Adrenal gland (tissue), 12 donors: Measurements from ENCODE around the gene SPEG. TPM values are rescaled to one million over a fixed set of nuclear protein-coding genes. Genes with fewer than 3 reads are reported as not detected.
A peak's percentile ranks its signal among the peaks of the same experiment; 100 is the strongest.

Source experiments
- DNase-seq, 7 donors: peaks; one replicate each; pipeline ENCODE4 v3.0.0-alpha.2; 2019 to 2020
- H3K27ac ChIP-seq, 5 donors: fragments of 200-600 bp; sonication (generic) in 4 of 5; 1 replicate in 3 of 5; 2 replicates in 2 of 5; pipeline versions ENCODE4 v1.5.1 to v1.8.0; 2016 to 2020; ENCODE audit warnings: mild to moderate bottlenecking in 1 of 5
- H3K27me3 ChIP-seq: fragments of 200-600 bp; 2 replicates; pipeline ENCODE4 v1.8.0; 2021
- H3K36me3 ChIP-seq, 2 donors: fragments of 200-600 bp; replicated peaks in 1 of 2; 1 replicate in 1 of 2; 2 replicates in 1 of 2; pipeline versions ENCODE4 v1.5.1 to v1.8.0; 2018 to 2022
- H3K4me1 ChIP-seq, 2 donors: fragments of 200-600 bp; replicated peaks in 1 of 2; 1 replicate in 1 of 2; 2 replicates in 1 of 2; pipeline versions ENCODE4 v1.5.1 to v1.8.0; 2018 to 2021
- H3K4me3 ChIP-seq, 4 donors: fragments of 200-600 bp; sonication (generic) in 3 of 4; one replicate each; pipeline ENCODE4 v1.5.1; 2016 to 2018
- H3K9me3 ChIP-seq, 3 donors: fragments of 200-600 bp; sonication (generic) in 1 of 3; replicated peaks in 1 of 3; 1 replicate in 2 of 3; 2 replicates in 1 of 3; pipeline versions ENCODE4 v1.5.1 to v1.8.0; 2016 to 2021
- CTCF ChIP-seq, 6 experiments: fragments of 450-650 bp in 4 of 6; fragments of 200-600 bp in 2 of 6; sonication (generic) in 1 of 6; IDR thresholded peaks; 1 replicate in 5 of 6; 2 replicates in 1 of 6; pipeline versions ENCODE4 v1.5.1 to v1.8.0; 2016 to 2021; ENCODE audit warnings: antibody characterized with exemption in 6 of 6, mild to moderate bottlenecking in 2 of 6, moderate library complexity in 1 of 6
- POLR2A ChIP-seq, 2 donors: fragments of 450-650 bp; IDR thresholded peaks; one replicate each; pipeline ENCODE4 v1.6.1; 2017; ENCODE audit warnings: antibody characterized with exemption in 2 of 2, mild to moderate bottlenecking in 2 of 2, moderate library complexity in 1 of 2
- WGBS, 4 donors: extraction: QIAGEN DNeasy Blood & Tissue Kit in 2 of 4; methylation state at CpG; one replicate each; pipeline versions ENCODE4 v1.1.5 to v1.1.7; 2013 to 2017; 5-methylcytosine and 5-hydroxymethylcytosine counted together
- intact Hi-C, 2 donors: fragments of 100-400 bp; cut with DNase I; formaldehyde crosslinking; loops; one replicate each; pipeline versions ENCODE4 v1.14.1 to v1.15.0; 2022 to 2023
- polyA plus RNA-seq, 3 donors: library from polyadenylated mRNA; stranded (reverse); fragments of 200-250 nt in 2 of 3; fragments of 350-450 nt in 1 of 3; fragmentation: Illumina TruSeq in 1 of 3; extraction: RNeasy Lipid Tissue Mini Kit (QIAGEN cat#74804) in 1 of 3; gene quantifications; one replicate each; pipeline ENCODE4 v1.2.3, GENCODE V29; 2013 to 2014
- total RNA-seq, 9 donors: library from RNA; depleted of rRNA in 4 of 9; stranded (reverse); fragments of >200 nt in 4 of 9; fragments of 120-200 nt in 1 of 9; fragmentation: NEBNext Ultra II Directional in 1 of 9; extraction: Animal tissue kit (Norgen Biotek cat#: 25700) in 1 of 9; gene quantifications; one replicate each; pipeline versions ENCODE4 v1.1.0 to v1.2.4, GENCODE V29; 2013 to 2023
- donor health status: healthy with polysubstance abuse.
- donor health status: Bipolar disorder and iron deficiency.
- donor health status: DM: yes; HTN: yes; CAD: no.
- donor health status: DM: no; HTN: no; CAD: no.
- donor health status: DM: no; HTN: no; CAD: no.
- donor health status: DM: yes; HTN: yes; CAD: no.

Gene SPEG
- total and polyA plus RNA-seq, 12 donors, result 0.66 to 178 (median 5.5) TPM

DNA sequence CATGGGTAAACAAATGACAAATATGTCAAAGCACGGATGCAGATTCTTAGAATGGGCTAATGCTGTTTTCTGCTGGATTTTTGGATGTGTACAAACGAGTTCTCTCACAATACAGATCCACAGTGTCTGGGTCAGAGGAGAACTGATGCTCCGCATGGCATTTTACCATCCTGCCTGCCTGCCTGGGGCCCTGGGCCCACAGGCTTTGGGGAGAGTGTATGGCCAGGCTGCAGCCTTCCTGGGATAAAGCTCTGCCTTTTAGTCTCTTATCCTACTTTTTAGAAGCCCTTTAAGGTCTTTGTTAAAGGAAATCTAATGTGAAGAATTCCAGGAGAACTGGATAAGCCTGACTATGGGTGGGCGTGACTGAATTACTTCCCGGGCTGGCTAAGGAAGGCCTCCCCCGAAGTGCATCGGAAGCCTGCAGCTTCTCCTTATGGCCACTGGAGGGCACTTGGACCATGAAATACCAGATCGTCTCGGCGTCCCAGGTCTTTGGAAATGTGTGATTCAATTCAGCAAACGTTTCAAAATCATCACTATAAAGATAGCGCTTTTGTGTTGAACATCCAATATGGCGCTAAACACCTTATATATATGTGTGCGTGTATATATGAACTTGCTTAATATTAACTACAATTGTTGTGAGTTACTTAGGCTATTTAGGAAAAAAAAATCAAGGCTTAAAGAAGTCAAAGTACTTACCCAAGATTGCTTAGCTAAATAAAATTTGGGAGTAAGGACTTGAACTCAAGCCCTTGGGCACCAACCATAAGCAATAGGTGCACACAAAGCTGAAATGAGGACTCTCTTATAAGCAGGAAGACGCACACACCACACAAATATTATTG, 31.8 kb upstream of the SPEG start:
- Histone ChIP-seq H3K36me3 (no peaks in the 10 kb centered on the region), H3K27ac (no peak overlapping the region)

GRCh38 chr2:219403861-219404260, 30.8 kb upstream of the SPEG start:
- 71 to 89% (median 76%) methylated on average over 9 of the region's 9 CpGs for WGBS, 4 donors
- no peaks in the 10 kb centered on the region for H3K9me3 ChIP-seq
- intact Hi-C loops, result loop anchor here (2.0 to 10.0 kb wide), 3 partner anchors 71 to 127 kb away; no protein-coding TSS in a partner anchor
- TF ChIP-seq POLR2A (IDR thresholded peaks at IDR 0.05) (no peak), CTCF (IDR thresholded peaks at IDR 0.05) (no peak)
- DNase-seq, result no peak
- H3K4me3 ChIP-seq, result no peak overlapping the region
- H3K4me1 ChIP-seq, result peaks cover 0 to 6% of the 10 kb centered on the region in 2 donors
- H3K36me3 ChIP-seq, result no peaks in the 10 kb centered on the region
- H3K27me3 ChIP-seq, result no peaks in the 10 kb centered on the region
- H3K27ac ChIP-seq, result no peak overlapping the region

More for the DNA sequence above, 31.8 kb upstream of the SPEG start:
- DNase-seq, result peak; percentile 49 to 87 (median 76)
- TF ChIP-seq CTCF (IDR thresholded peaks at IDR 0.05) (peak; percentile 74 to 88 (median 84)), POLR2A (IDR thresholded peaks at IDR 0.05) (no peak)
- Histone ChIP-seq H3K9me3 (no peaks in the 10 kb centered on the region), H3K4me1 (peaks cover 0 to 10% of the 10 kb centered on the region in 2 donors), H3K27me3 (no peaks in the 10 kb centered on the region), H3K4me3 (no peak overlapping the region)
- WGBS, 4 donors, result 18 to 19% (median 19%) methylated on average over 15 of the region's 15 CpGs
- intact Hi-C loops, result loop anchor here (2.0 to 10.0 kb wide), 3 partner anchors 72 to 128 kb away; no protein-coding TSS in a partner anchor

- Histone ChIP-seq H3K27ac (no peak overlapping the region), H3K27me3 (no peaks in the 10 kb centered on the region), H3K4me1 (peaks cover 0 to under 1% of the 10 kb centered on the region in 2 donors), H3K4me3 (no peak overlapping the region), H3K36me3 (no peaks in the 10 kb centered on the region), H3K9me3 (no peaks in the 10 kb centered on the region)
- TF ChIP-seq POLR2A (IDR thresholded peaks at IDR 0.05) (no peak), CTCF (IDR thresholded peaks at IDR 0.05) (no peak)
- intact Hi-C loops, result loop anchor here (5.0 to 10.0 kb wide), 2 partner anchors 70 to 123 kb away; no protein-coding TSS in a partner anchor
- DNase-seq, result no peak
- 69 to 81% (median 75%) methylated on average over 10 of the region's 10 CpGs for WGBS, 4 donors
These were observed 30.2 kb upstream of the SPEG start for GRCh38 chr2:219404291-219404910.

DNA sequence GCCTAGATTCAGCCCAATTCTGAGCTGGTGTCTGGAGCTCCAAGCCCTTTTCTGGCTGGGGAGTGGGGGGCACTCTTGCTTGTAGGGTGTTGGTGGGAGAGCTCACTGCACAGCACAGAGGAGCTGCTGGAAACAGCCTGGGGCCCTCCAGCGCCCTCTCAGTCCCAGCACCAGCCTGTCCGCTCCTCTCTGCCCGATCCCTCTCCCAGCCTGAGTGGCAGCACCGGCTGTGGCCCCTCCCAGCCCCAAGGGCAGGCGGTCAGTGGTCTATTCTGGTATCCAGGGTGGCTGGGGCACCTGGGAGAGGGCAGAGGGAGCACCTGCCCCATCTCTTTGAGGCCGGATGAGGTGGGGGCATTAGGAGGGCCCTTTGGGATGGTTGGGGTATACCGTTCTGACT, 29.7 kb upstream of the SPEG start:
- DNase-seq, result no peak
- Histone ChIP-seq H3K9me3 (no peaks in the 10 kb centered on the region), H3K27me3 (no peaks in the 10 kb centered on the region), H3K4me3 (no peak overlapping the region), H3K36me3 (no peaks in the 10 kb centered on the region), H3K27ac (no peak overlapping the region), H3K4me1 (no peaks in the 10 kb centered on the region)
- intact Hi-C loops, result loop anchor here (5.0 to 10.0 kb wide), 2 partner anchors 70 to 122 kb away; no protein-coding TSS in a partner anchor
- TF ChIP-seq POLR2A (IDR thresholded peaks at IDR 0.05) (no peak), CTCF (IDR thresholded peaks at IDR 0.05) (no peak)
- WGBS, 4 donors, result 80 to 83% (median 81%) methylated on average over 6 to 7 of the region's 7 CpGs
